Transverse colon (tissue), 4 donors: ENCODE results near the gene AHI1. TPM values are rescaled to one million over a fixed set of nuclear protein-coding genes. Genes with fewer than 3 reads are reported as not detected.
A peak's percentile ranks its signal among the peaks of the same experiment; 100 is the strongest.

ENCODE experiments used
- DNase-seq: peaks from one replicate; pipeline ENCODE4 v3.0.0-alpha.2; 2019
- H3K27ac ChIP-seq, 4 donors: fragments of 200-600 bp; sonication (generic); 2 replicates each; pipeline ENCODE4 v1.5.1; 2016 to 2018; ENCODE audit warnings: inconsistent platforms in 4 of 4
- H3K27me3 ChIP-seq: fragments of 200-600 bp; sonication (generic); 2 replicates; pipeline ENCODE4 v1.5.1; 2017; ENCODE audit warnings: inconsistent platforms
- H3K36me3 ChIP-seq, 4 donors: fragments of 200-600 bp; sonication (generic); 2 replicates each; pipeline ENCODE4 v1.5.1; 2017 to 2019; ENCODE audit warnings: inconsistent platforms in 4 of 4
- H3K4me1 ChIP-seq, 4 donors: fragments of 200-600 bp; sonication (generic); 2 replicates each; pipeline ENCODE4 v1.5.1; 2017 to 2020; ENCODE audit warnings: inconsistent platforms in 4 of 4
- H3K4me3 ChIP-seq, 4 donors: fragments of 200-600 bp; sonication (generic); 1 replicate in 1 of 4; 2 replicates in 3 of 4; pipeline versions ENCODE4 v1.5.1 to v1.6.1; 2017 to 2019; ENCODE audit warnings: inconsistent platforms in 4 of 4
- H3K9me3 ChIP-seq, 2 donors: fragments of 200-600 bp; sonication (generic); 2 replicates each; pipeline ENCODE4 v1.5.1; 2017 to 2019; ENCODE audit warnings: inconsistent platforms in 2 of 2
- EP300 ChIP-seq: sonication (generic); formaldehyde crosslinking; IDR thresholded peaks from one replicate; pipeline ENCODE4 v1.6.1; 2017; ENCODE audit warnings: antibody characterized with exemption, low read depth
- POLR2A ChIP-seq: fragments of 450-650 bp; IDR thresholded peaks from one replicate; pipeline ENCODE4 v1.6.1; 2016; ENCODE audit warnings: antibody characterized with exemption, mild to moderate bottlenecking, moderate library complexity
- POLR2AphosphoS5 ChIP-seq, 3 donors: sonication (generic); formaldehyde crosslinking; IDR thresholded peaks; one replicate each; pipeline ENCODE4 v1.6.1; 2016; ENCODE audit warnings: antibody characterized with exemption in 3 of 3
- WGBS, 2 donors: methylation state at CpG; one replicate each; pipeline ENCODE4 v1.1.5; 2018; ENCODE audit warnings: low coverage in 1 of 2; 5-methylcytosine and 5-hydroxymethylcytosine counted together
- in situ Hi-C, 4 donors: fragments of 200-750 bp; cut with MboI; loops; one replicate each; pipeline versions ENCODE4 v1.15.0 to v1.15.1; 2017; ENCODE audit warnings: low sequenced_read_pairs in 3 of 4, low pct_ligation_motif_present in 1 of 4, low pct_unique_long_range_greater_than_20kb in 1 of 4
- intact Hi-C: fragments of 100-400 bp; cut with DNase I; formaldehyde crosslinking; loops from one replicate; pipeline ENCODE4 v1.15.1; 2023; ENCODE audit warnings: low total_unique reads
- total RNA-seq, 4 donors: library from RNA; depleted of rRNA; stranded (reverse); fragments of >200 nt; gene quantifications; one replicate each; pipeline ENCODE4 v1.1.0, GENCODE V29; 2016
- TF ChIP-seq, protein P1 (sequence below), 5 experiments: fragments of 200-600 bp in 3 of 5; fragments of 450-650 bp in 2 of 5; sonication (generic) in 3 of 5; IDR thresholded peaks; 1 replicate in 2 of 5; 2 replicates in 3 of 5; pipeline ENCODE4 v1.5.1; 2016 to 2017; ENCODE audit warnings: antibody characterized with exemption in 5 of 5, inconsistent platforms in 3 of 5, mild to moderate bottlenecking in 2 of 5, moderate library complexity in 1 of 5

AHI1 gene
- total RNA-seq, 4 donors from 2014 or later = 16.2 to 119 (median 34.2) TPM

DNA sequence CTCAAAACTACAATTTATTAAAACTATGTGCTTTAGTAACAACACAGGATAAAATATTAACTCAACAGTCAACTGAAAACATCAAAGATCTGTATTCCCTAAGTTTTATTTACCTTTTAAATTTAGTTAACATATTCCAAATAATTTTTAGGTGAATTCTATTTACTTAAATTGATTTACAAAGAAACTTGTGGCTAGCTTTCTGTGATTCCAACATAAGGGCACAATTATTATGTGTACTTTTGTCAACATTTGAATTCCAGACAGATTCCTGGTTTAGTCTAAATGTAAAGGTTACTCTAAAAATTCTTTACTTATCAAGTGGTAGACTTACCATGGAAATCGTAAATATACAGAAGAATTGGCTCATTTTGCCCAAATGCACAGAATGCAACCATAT, 70.7 kb downstream of the AHI1 start:
- Histone ChIP-seq H3K36me3 (peaks cover 0 to 4% (median 0%) of the 10 kb centered on the region in 4 donors), H3K4me3 (no peak overlapping the region), H3K9me3 (no peaks in the 10 kb centered on the region), H3K4me1 (peaks cover 0 to 10% (median 0%) of the 10 kb centered on the region in 4 donors), H3K27me3 (no peaks in the 10 kb centered on the region), H3K27ac (no peak overlapping the region)
- 93 to 100% methylated on average over 1 of the region's 1 CpG for WGBS, 2 donors
- DNase-seq = no peak
- no peak for TF ChIP-seq POLR2AphosphoS5 (IDR thresholded peaks at IDR 0.05)
- no peak for TF ChIP-seq EP300
- TF ChIP-seq POLR2A = no peak
- TF ChIP-seq, protein P1, sequence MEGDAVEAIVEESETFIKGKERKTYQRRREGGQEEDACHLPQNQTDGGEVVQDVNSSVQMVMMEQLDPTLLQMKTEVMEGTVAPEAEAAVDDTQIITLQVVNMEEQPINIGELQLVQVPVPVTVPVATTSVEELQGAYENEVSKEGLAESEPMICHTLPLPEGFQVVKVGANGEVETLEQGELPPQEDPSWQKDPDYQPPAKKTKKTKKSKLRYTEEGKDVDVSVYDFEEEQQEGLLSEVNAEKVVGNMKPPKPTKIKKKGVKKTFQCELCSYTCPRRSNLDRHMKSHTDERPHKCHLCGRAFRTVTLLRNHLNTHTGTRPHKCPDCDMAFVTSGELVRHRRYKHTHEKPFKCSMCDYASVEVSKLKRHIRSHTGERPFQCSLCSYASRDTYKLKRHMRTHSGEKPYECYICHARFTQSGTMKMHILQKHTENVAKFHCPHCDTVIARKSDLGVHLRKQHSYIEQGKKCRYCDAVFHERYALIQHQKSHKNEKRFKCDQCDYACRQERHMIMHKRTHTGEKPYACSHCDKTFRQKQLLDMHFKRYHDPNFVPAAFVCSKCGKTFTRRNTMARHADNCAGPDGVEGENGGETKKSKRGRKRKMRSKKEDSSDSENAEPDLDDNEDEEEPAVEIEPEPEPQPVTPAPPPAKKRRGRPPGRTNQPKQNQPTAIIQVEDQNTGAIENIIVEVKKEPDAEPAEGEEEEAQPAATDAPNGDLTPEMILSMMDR (IDR thresholded peaks at IDR 0.05) = no peak
- in situ Hi-C loops (loop anchor here in 3 of 4 donors (10.0 to 25.0 kb wide), 2 partner anchors 282 to 290 kb away; no protein-coding TSS in a partner anchor), intact Hi-C loops (no loop called here)

DNA sequence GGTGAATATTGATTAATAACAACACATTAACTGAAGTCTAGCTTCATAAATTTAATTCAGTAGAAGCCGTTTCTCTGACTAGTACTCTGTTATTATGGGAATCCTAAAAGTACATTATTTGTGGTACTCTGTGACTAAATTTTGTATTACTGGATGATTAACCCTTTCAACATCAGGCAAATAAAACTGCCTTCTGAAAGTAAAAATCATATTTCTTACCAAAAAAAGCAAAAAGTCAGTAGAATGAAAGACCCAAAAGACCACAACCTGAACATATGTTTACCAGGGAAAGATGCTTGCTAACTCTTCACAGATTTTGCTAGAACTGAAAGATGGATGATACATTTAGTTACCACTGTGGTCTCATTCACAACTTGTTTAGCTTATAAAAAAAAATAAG, 73.2 kb downstream of the AHI1 start:
- intact Hi-C loops (loop anchor here (5.0 kb wide), 1 partner anchor 468 kb away; no protein-coding TSS in a partner anchor), in situ Hi-C loops (loop anchor here in 2 of 4 donors (10.0 to 25.0 kb wide), 2 partner anchors 280 to 287 kb away; no protein-coding TSS in a partner anchor)
- Histone ChIP-seq H3K36me3 (no peaks in the 10 kb centered on the region), H3K27ac (no peak overlapping the region), H3K27me3 (no peaks in the 10 kb centered on the region), H3K4me1 (peaks cover 0 to 10% (median 0%) of the 10 kb centered on the region in 4 donors), H3K4me3 (no peak overlapping the region), H3K9me3 (no peaks in the 10 kb centered on the region)
- DNase-seq = no peak
- WGBS, 2 donors = 83 to 84% methylated on average over 1 of the region's 1 CpG
- TF ChIP-seq POLR2AphosphoS5 (IDR thresholded peaks at IDR 0.05) = no peak
- TF ChIP-seq, protein P1 (IDR thresholded peaks at IDR 0.05) = no peak
- no peak for TF ChIP-seq EP300
- TF ChIP-seq POLR2A = no peak

DNA sequence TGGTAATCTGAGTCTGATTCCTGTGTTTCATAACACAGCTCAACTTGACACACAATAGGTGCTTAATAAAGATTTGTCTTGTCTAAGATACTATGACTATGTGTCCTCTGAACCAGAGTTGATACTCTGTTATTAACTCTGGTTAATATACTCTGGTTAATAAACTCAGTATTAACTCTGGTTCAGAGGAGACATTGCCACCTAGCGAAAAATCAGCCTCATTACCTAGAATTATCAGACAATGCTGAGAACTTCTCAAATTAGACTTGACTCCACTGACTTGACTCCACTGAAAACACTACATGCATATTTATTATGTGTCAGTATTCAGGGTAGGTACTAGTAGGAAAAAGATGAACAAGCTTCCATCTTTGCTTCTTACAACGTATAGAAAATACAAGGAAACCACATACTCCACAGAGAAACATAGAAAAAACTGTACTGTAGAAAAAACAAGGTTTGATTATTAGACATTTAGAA, 73.9 kb downstream of the AHI1 start:
- in situ Hi-C loops (loop anchor here in 2 of 4 donors (10.0 to 25.0 kb wide), 2 partner anchors 279 to 286 kb away; no protein-coding TSS in a partner anchor), intact Hi-C loops (loop anchor here (5.0 kb wide), 1 partner anchor 469 kb away; no protein-coding TSS in a partner anchor)
- 20% methylated on average over 2 of the region's 2 CpGs; no CpG with 5 or more reads in 1 of the 2 donors for WGBS, 2 donors
- H3K27me3 ChIP-seq = no peaks in the 10 kb centered on the region
- H3K27ac ChIP-seq = no peak overlapping the region
- no peak for DNase-seq
- H3K36me3 ChIP-seq = no peaks in the 10 kb centered on the region
- no peak for TF ChIP-seq EP300
- TF ChIP-seq, protein P1 (IDR thresholded peaks at IDR 0.05) = peak; percentile 46 to 81 (median 62)
- H3K9me3 ChIP-seq = no peaks in the 10 kb centered on the region
- peaks cover 0 to 10% (median 0%) of the 10 kb centered on the region in 4 donors for H3K4me1 ChIP-seq
- no peak overlapping the region for H3K4me3 ChIP-seq

DNA sequence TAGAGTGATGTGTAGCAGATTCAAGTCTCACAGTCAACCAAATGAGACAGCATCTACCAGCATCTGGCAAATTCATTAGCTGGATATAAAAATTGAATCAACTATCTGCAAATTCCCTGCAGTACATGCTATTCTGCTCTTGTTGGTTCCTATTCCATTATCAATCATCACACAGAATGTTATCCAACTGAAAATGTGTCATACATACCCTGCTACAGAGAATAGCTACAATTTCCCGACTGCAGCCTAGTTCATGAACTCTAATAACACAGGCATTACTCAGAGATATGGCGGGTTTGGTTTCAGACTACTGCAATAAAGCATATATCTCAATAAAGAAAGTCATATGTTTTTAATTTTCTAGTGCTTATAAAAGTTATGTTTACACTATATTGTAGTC, 78.4 kb downstream of the AHI1 start:
- no peak for DNase-seq
- intact Hi-C loops = no loop called here
- no peaks in the 10 kb centered on the region for H3K9me3 ChIP-seq
- H3K27me3 ChIP-seq = no peaks in the 10 kb centered on the region
- H3K36me3 ChIP-seq = no peaks in the 10 kb centered on the region
- H3K4me3 ChIP-seq = no peak overlapping the region
- in situ Hi-C loops = loop anchor here in 1 of 4 donors (25.0 kb wide), 1 partner anchor 282 kb away; no protein-coding TSS in a partner anchor
- H3K27ac ChIP-seq = no peak overlapping the region
- peaks cover 0 to 11% (median 0%) of the 10 kb centered on the region in 4 donors for H3K4me1 ChIP-seq
- 75 to 81% methylated on average over 2 of the region's 2 CpGs for WGBS, 2 donors
- TF ChIP-seq, protein P1 (IDR thresholded peaks at IDR 0.05) = no peak
- TF ChIP-seq POLR2A = no peak
- TF ChIP-seq POLR2AphosphoS5 (IDR thresholded peaks at IDR 0.05) = no peak
- TF ChIP-seq EP300 = no peak
